H9 (cell line): ENCODE measurements around the gene TLN1. TPM values are rescaled to one million over a fixed set of nuclear protein-coding genes. Genes with fewer than 3 reads are reported as not detected.

Experiments used
- DNase-seq: peaks from one replicate; pipeline ENCODE4 v3.0.0-alpha.2; 2017
- H2AFZ ChIP-seq: one replicate; pipeline ENCODE4 v1.6.1; 2013; ENCODE audit warnings: mild to moderate bottlenecking, low read length, control low read depth, moderate library complexity
- H2AK5ac ChIP-seq: 2 replicates; pipeline ENCODE4 v1.6.1; 2013; ENCODE audit warnings: low read length, control low read depth, mixed read lengths; ENCODE audit not compliant: insufficient read length
- H2BK120ac ChIP-seq: one replicate; pipeline ENCODE4 v1.6.1; 2013; ENCODE audit warnings: low read depth, mild to moderate bottlenecking, low read length, control low read depth, inconsistent platforms; ENCODE audit not compliant: poor library complexity, severe bottlenecking
- H2BK12ac ChIP-seq: 2 replicates; pipeline ENCODE4 v1.6.1; 2013; ENCODE audit warnings: low read length, control low read depth, mixed read lengths, low read depth; ENCODE audit not compliant: insufficient read length
- H2BK15ac ChIP-seq: 2 replicates; pipeline ENCODE4 v1.6.1; 2013; ENCODE audit warnings: low read depth, low read length, control low read depth
- H2BK20ac ChIP-seq: one replicate; pipeline ENCODE4 v1.6.1; 2013; ENCODE audit warnings: low read depth, mild to moderate bottlenecking, low read length, control low read depth, inconsistent platforms; ENCODE audit not compliant: poor library complexity, severe bottlenecking
- H2BK5ac ChIP-seq: 2 replicates; pipeline ENCODE4 v1.6.1; 2013; ENCODE audit warnings: low read length, control low read depth, mixed read lengths; ENCODE audit not compliant: insufficient read length
- H3K14ac ChIP-seq: 2 replicates; pipeline ENCODE4 v1.6.1; 2013; ENCODE audit warnings: low read length, control low read depth; ENCODE audit not compliant: insufficient read depth
- H3K18ac ChIP-seq: 2 replicates; pipeline ENCODE4 v1.6.1; 2013; ENCODE audit warnings: low read depth, mild to moderate bottlenecking, mixed read lengths, low read length, control low read depth; ENCODE audit not compliant: insufficient read length
- H3K23ac ChIP-seq: 2 replicates; pipeline ENCODE4 v1.6.1; 2013; ENCODE audit warnings: low read length, control low read depth, mixed read lengths, low read depth; ENCODE audit not compliant: insufficient read length
- H3K23me2 ChIP-seq: 2 replicates; pipeline ENCODE4 v1.6.1; 2013; ENCODE audit warnings: low read depth, mild to moderate bottlenecking, mixed read lengths, low read length, control low read depth; ENCODE audit not compliant: insufficient read length, poor library complexity, severe bottlenecking
- H3K27ac ChIP-seq: 2 replicates; pipeline ENCODE4 v1.5.1; 2013; ENCODE audit warnings: low read length, control low read depth, mixed read lengths, low read depth; ENCODE audit not compliant: insufficient read length
- H3K27me3 ChIP-seq: 2 replicates; pipeline ENCODE4 v1.6.1; 2013; ENCODE audit warnings: low read length, control low read depth, inconsistent platforms; ENCODE audit not compliant: insufficient read depth
- H3K4ac ChIP-seq: 2 replicates; pipeline ENCODE4 v1.6.1; 2013; ENCODE audit warnings: low read depth, mild to moderate bottlenecking, control low read depth, inconsistent platforms, low read length, moderate library complexity
- H3K4me1 ChIP-seq: 2 replicates; pipeline ENCODE4 v1.6.1; 2013; ENCODE audit warnings: low read length, control low read depth, inconsistent platforms; ENCODE audit not compliant: insufficient read depth
- H3K4me2 ChIP-seq: 2 replicates; pipeline ENCODE4 v1.6.1; 2013; ENCODE audit warnings: low read length, control low read depth, mixed read lengths; ENCODE audit not compliant: insufficient read length, insufficient read depth
- H3K56ac ChIP-seq: 2 replicates; pipeline ENCODE4 v1.6.1; 2013; ENCODE audit warnings: low read depth, mild to moderate bottlenecking, mixed read lengths, low read length, control low read depth; ENCODE audit not compliant: insufficient read length
- H3K79me1 ChIP-seq: 2 replicates; pipeline ENCODE4 v1.6.1; 2013; ENCODE audit warnings: low read depth, mild to moderate bottlenecking, moderate library complexity, low read length, control low read depth, inconsistent platforms; ENCODE audit not compliant: insufficient read depth, poor library complexity, severe bottlenecking
- H3K79me2 ChIP-seq: 2 replicates; pipeline ENCODE4 v1.6.1; 2013; ENCODE audit warnings: low read length, control low read depth, inconsistent platforms; ENCODE audit not compliant: insufficient read depth
- H3K9ac ChIP-seq: 2 replicates; pipeline ENCODE4 v1.6.1; 2013; ENCODE audit warnings: low read length, control low read depth, mixed read lengths; ENCODE audit not compliant: insufficient read length; ENCODE audit errors: extremely low read depth
- H3K9me3 ChIP-seq: one replicate; pipeline ENCODE4 v1.6.1; 2013; ENCODE audit warnings: low read depth, low read length, inconsistent platforms; ENCODE audit not compliant: control insufficient read depth
- H3T11ph ChIP-seq: one replicate; pipeline ENCODE4 v1.6.1; 2013; ENCODE audit warnings: mild to moderate bottlenecking, low read length, control low read depth, inconsistent platforms
- H4K20me1 ChIP-seq: one replicate; pipeline ENCODE4 v1.6.1; 2013; ENCODE audit not compliant: control insufficient read depth, insufficient read length, insufficient read depth
- H4K5ac ChIP-seq: 2 replicates; pipeline ENCODE4 v1.6.1; 2013; ENCODE audit warnings: low read depth, mild to moderate bottlenecking, mixed read lengths, low read length, control low read depth; ENCODE audit not compliant: insufficient read length
- H4K8ac ChIP-seq: replicated peaks from 2 replicates; pipeline ENCODE4 v1.6.1; 2013; ENCODE audit warnings: low read length, control low read depth, mixed read lengths, low read depth; ENCODE audit not compliant: insufficient read length
- H4K91ac ChIP-seq: 2 replicates; pipeline ENCODE4 v1.6.1; 2013; ENCODE audit warnings: low read depth, mild to moderate bottlenecking, moderate library complexity, mixed read lengths, low read length, control low read depth; ENCODE audit not compliant: insufficient read length
- H3K27ac Mint-ChIP-seq, 3 experiments: 2 replicates in 2 of 3; 3 replicates in 1 of 3; pipeline ENCODE4 v1.8.0; 2020 to 2021; ENCODE audit warnings: mixed read lengths in 3 of 3, mild to moderate bottlenecking in 1 of 3, moderate library complexity in 1 of 3
- H3K27me3 Mint-ChIP-seq: 2 replicates; pipeline ENCODE4 v1.8.0; 2021; ENCODE audit warnings: low read depth, mild to moderate bottlenecking, moderate library complexity, mixed read lengths
- H3K36me3 Mint-ChIP-seq, 3 experiments: 2 replicates in 2 of 3; 3 replicates in 1 of 3; pipeline ENCODE4 v1.8.0; 2020 to 2021; ENCODE audit warnings: low read depth in 3 of 3, mixed read lengths in 3 of 3; ENCODE audit not compliant: insufficient read depth in 1 of 3
- H3K4me1 Mint-ChIP-seq, 2 experiments: 2 replicates each; pipeline ENCODE4 v1.8.0; 2020; ENCODE audit warnings: mixed read lengths in 2 of 2
- H3K4me3 Mint-ChIP-seq, 2 experiments: 2 replicates in 1 of 2; 3 replicates in 1 of 2; pipeline ENCODE4 v1.8.0; 2020 to 2021; ENCODE audit warnings: mild to moderate bottlenecking in 2 of 2, mixed read lengths in 2 of 2, moderate library complexity in 1 of 2
- H3K9me3 Mint-ChIP-seq, 2 experiments: 2 replicates in 1 of 2; 3 replicates in 1 of 2; pipeline ENCODE4 v1.8.0; 2020; ENCODE audit warnings: mild to moderate bottlenecking in 2 of 2, mixed read lengths in 2 of 2, moderate library complexity in 1 of 2
- CTCF ChIP-seq: fragments of 200-600 bp; sonication (generic); conservative IDR thresholded peaks from 3 replicates; pipeline ENCODE4 v1.8.0; 2021; ENCODE audit warnings: antibody characterized with exemption, mild to moderate bottlenecking
- WGBS: extraction: QIAGEN DNeasy Blood & Tissue Kit; methylation state at CpG from one replicate; pipeline ENCODE4 v1.1.7; 2013; ENCODE audit warnings: missing lambda C conversion rate, low lambda C conversion rate, mixed read lengths; ENCODE audit not compliant: insufficient read length; ENCODE audit errors: extremely low coverage; 5-methylcytosine and 5-hydroxymethylcytosine counted together
- total RNA-seq: library from RNA; stranded (reverse); gene quantifications from 2 replicates; pipeline ENCODE4 v1.2.1, GENCODE V29; 2021

The TLN1 gene
- total RNA-seq, 1 experiment from 2014 or later: 102 TPM

- Histone ChIP-seq H2AFZ (no peak overlapping the region), H3K4me2 (no peak overlapping the region), H2AK5ac (no peak overlapping the region), H4K5ac (no peak overlapping the region), H3K79me1 (no peaks in the 10 kb centered on the region), H2BK20ac (no peak overlapping the region), H3K9ac (no peak overlapping the region), H3K23me2 (no peaks in the 10 kb centered on the region), H4K8ac (no peak overlapping the region), H3K79me2 (no peaks in the 10 kb centered on the region), H2BK12ac (no peak overlapping the region), H3T11ph (no peak overlapping the region), H2BK120ac (no peak overlapping the region), H2BK15ac (no peak overlapping the region), H3K56ac (no peak overlapping the region), H3K4me1 (no peaks in the 10 kb centered on the region), H4K20me1 (no peaks in the 10 kb centered on the region), H3K14ac (no peak overlapping the region), H3K4ac (no peak overlapping the region), H2BK5ac (no peak overlapping the region), H3K9me3 (no peaks in the 10 kb centered on the region), H3K27me3 (no peaks in the 10 kb centered on the region), H4K91ac (no peak overlapping the region), H3K23ac (no peak overlapping the region), H3K18ac (no peak overlapping the region), H3K27ac (no peak overlapping the region)
- Mint-ChIP-seq H3K9me3 (no peaks in the 10 kb centered on the region), H3K36me3 (peaks cover 30 to 84% (median 58%) of the 10 kb centered on the region in 3 experiments), H3K27me3 (no peaks in the 10 kb centered on the region), H3K4me1 (no peaks in the 10 kb centered on the region), H3K27ac (peak overlapping the region in 1 of 3 experiments; percentile 73; a peak in 2 of 7 replicates), H3K4me3 (no peak overlapping the region)
- no peak for DNase-seq
- no CpG with 5 or more reads among the region's 4 CpGs for WGBS
- no peak for TF ChIP-seq CTCF
Observed at GRCh38 chr9:35708146-35708545, 23.8 kb downstream of the TLN1 start.
